H1 (cell line): ENCODE results near the gene RAB1B. TPM values are rescaled to one million over a fixed set of nuclear protein-coding genes. Genes with fewer than 3 reads are reported as not detected.
A peak's percentile ranks its signal among the peaks of the same experiment; 100 is the strongest.

Experiments
- BCL11A ChIP-seq, 2 experiments: IDR thresholded peaks; one replicate each; pipeline ENCODE4 v1.6.1; 2011; ENCODE audit warnings: low read depth in 2 of 2, low read length in 2 of 2, mild to moderate bottlenecking in 2 of 2
- CBX8 ChIP-seq: fragments of 300-800, 300-1000 bp; sonication (generic); IDR thresholded peaks from 2 replicates; pipeline ENCODE4 v1.7.1; 2016; ENCODE audit warnings: low read depth, low read length, borderline replicate concordance
- CHD2 ChIP-seq: IDR thresholded peaks from 2 replicates; pipeline ENCODE4 v1.6.1; 2012; ENCODE audit warnings: low read length, improper control_type of control experiment
- CHD7 ChIP-seq: fragments of 300-600 bp; sonication (generic); IDR thresholded peaks from 2 replicates; pipeline ENCODE4 v1.7.1; 2012; ENCODE audit warnings: low read length, moderate library complexity, mild to moderate bottlenecking, inconsistent platforms; ENCODE audit not compliant: insufficient replicate concordance
- JUN ChIP-seq: IDR thresholded peaks from 2 replicates; pipeline ENCODE4 v1.6.1; 2011; ENCODE audit warnings: low read depth, mild to moderate bottlenecking, improper control_type of control experiment, low read length
- JUND ChIP-seq: IDR thresholded peaks from 2 replicates; pipeline ENCODE4 v1.6.1; 2011; ENCODE audit warnings: mild to moderate bottlenecking, improper control_type of control experiment, low read length
- MAX ChIP-seq: IDR thresholded peaks from 2 replicates; pipeline ENCODE4 v1.6.1; 2012; ENCODE audit warnings: inconsistent platforms
- TAF1 ChIP-seq: IDR thresholded peaks from 2 replicates; pipeline ENCODE4 v1.6.1; 2011; ENCODE audit warnings: mild to moderate bottlenecking, low read depth, low read length
- TCF12 ChIP-seq: IDR thresholded peaks from 2 replicates; pipeline ENCODE4 v1.6.1; 2011; ENCODE audit warnings: low read depth, mild to moderate bottlenecking, low read length
- USF2 ChIP-seq: IDR thresholded peaks from 2 replicates; pipeline ENCODE4 v1.6.1; 2011; ENCODE audit warnings: low read length, improper control_type of control experiment
- polyA plus RNA-seq, 7 experiments: library from polyadenylated mRNA; depleted of rRNA in 3 of 7; stranded (reverse) in 5 of 7; unstranded in 2 of 7; fragments of >200 nt in 5 of 7; fragments of 200-250 nt in 2 of 7; gene quantifications; 1 replicate in 5 of 7; 2 replicates in 1 of 7; 4 replicates in 1 of 7; pipeline versions ENCODE4 v1.2.1 to v1.2.3, GENCODE V29; 2011 to 2013; ENCODE audit warnings: missing spikeins in 2 of 7, mixed read lengths in 2 of 7
- total RNA-seq: library from RNA; stranded (reverse); fragmentation: NEBNext Ultra II Directional; extraction: Animal tissue kit (Norgen Biotek cat#: 25700); gene quantifications from 2 replicates; pipeline ENCODE4 v1.2.1, GENCODE V29; 2021

RAB1B gene
- total and polyA plus RNA-seq, 2 of the 8 experiments (the other 6 are each of a cell fraction or from before 2014, with no cell fraction given), result 100 to 217 TPM

DNA sequence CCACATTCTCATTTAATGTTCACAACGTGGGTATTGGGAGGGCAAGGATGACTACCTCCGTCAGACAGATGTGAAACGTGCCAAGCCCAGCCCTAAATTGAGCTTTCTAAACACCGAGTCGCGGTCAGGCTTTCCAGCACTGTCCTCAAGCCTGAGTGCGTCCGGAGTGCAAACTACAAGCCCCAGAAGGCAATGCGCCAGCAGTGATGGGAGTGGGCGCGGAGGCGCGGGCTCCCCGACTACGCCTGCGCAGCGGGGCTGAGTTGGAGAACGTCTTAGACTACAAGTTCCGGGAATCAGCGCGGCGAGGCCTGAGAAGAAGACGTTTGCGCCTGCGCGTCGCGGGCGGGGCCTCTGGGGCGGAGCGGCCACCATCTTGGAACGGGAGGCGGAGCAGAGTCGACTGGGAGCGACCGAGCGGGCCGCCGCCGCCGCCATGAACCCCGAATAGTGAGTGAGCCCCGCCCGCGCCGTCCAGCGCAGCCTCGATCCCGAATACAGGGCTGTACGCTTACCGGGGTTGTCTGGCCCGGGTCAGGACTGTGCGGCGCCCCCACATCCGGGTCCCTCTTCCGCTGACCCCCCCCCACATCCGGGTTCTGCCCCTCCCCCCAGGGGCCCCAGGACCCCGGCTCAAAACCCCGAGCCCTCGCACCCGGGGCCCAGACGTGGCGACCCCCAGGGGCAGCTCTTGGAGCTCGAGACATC is at the start of gene RAB1B (continued):
- TF ChIP-seq CBX8 (no peak), JUN (no peak), BCL11A (IDR thresholded peaks at IDR 0.05; ENCODE audit: low read depth in 2 of 2, low read length in 2 of 2) (no peak), CHD2 (no peak), JUND (no peak), MAX (peak; percentile 24; the same call in 1 of the 2 replicates), USF2 (no peak), CHD7 (no peak), TAF1 (peak; percentile 65), TCF12 (no peak)
